RWPE2 (cell line): ENCODE data around the gene ZC3H18.

ENCODE experiments used
- ATAC-seq: fragments of 200-7000 bp; cut with Tn5 transposase; 3 replicates; pipeline ENCODE4 v1.9.1; 2021; ENCODE audit warnings: low read depth
- DNase-seq: peaks from one replicate; pipeline ENCODE4 v3.0.0-alpha.2; 2020; ENCODE audit warnings: low spot score
- H3K27ac ChIP-seq: fragments of 450-650 bp; 2 replicates; pipeline ENCODE4 v1.5.1; 2017; ENCODE audit warnings: mild to moderate bottlenecking; ENCODE audit not compliant: poor library complexity, severe bottlenecking
- H3K27me3 ChIP-seq: fragments of 250-450 bp; sonication (Bioruptor Pico); 2 replicates; pipeline ENCODE4 v1.5.1; 2021; ENCODE audit warnings: mild to moderate bottlenecking, moderate library complexity; ENCODE audit not compliant: insufficient read depth, poor library complexity, severe bottlenecking
- H3K36me3 ChIP-seq: fragments of 250-450 bp; sonication (Bioruptor Pico); 2 replicates; pipeline ENCODE4 v1.5.1; 2020; ENCODE audit warnings: low read depth, mild to moderate bottlenecking, moderate library complexity
- H3K4me1 ChIP-seq: fragments of 250-450 bp; sonication (Bioruptor Pico); 2 replicates; pipeline ENCODE4 v1.5.1; 2021; ENCODE audit warnings: mild to moderate bottlenecking, moderate library complexity; ENCODE audit not compliant: insufficient read depth, poor library complexity, severe bottlenecking
- H3K4me3 ChIP-seq: fragments of 250-450 bp; sonication (Bioruptor Pico); 2 replicates; pipeline ENCODE4 v1.5.1; 2021; ENCODE audit warnings: mild to moderate bottlenecking, moderate library complexity; ENCODE audit not compliant: severe bottlenecking
- H3K9me3 ChIP-seq: fragments of 250-450 bp; sonication (Bioruptor Pico); 2 replicates; pipeline ENCODE4 v1.5.1; 2021; ENCODE audit warnings: mild to moderate bottlenecking, moderate library complexity; ENCODE audit not compliant: severe bottlenecking
- TF ChIP-seq, protein P1 (sequence below): fragments of 450-650 bp; IDR thresholded peaks from one replicate; pipeline ENCODE4 v1.5.1; 2017; ENCODE audit warnings: mild to moderate bottlenecking, moderate library complexity; ENCODE audit not compliant: poor library complexity, severe bottlenecking

Gene ZC3H18

DNA sequence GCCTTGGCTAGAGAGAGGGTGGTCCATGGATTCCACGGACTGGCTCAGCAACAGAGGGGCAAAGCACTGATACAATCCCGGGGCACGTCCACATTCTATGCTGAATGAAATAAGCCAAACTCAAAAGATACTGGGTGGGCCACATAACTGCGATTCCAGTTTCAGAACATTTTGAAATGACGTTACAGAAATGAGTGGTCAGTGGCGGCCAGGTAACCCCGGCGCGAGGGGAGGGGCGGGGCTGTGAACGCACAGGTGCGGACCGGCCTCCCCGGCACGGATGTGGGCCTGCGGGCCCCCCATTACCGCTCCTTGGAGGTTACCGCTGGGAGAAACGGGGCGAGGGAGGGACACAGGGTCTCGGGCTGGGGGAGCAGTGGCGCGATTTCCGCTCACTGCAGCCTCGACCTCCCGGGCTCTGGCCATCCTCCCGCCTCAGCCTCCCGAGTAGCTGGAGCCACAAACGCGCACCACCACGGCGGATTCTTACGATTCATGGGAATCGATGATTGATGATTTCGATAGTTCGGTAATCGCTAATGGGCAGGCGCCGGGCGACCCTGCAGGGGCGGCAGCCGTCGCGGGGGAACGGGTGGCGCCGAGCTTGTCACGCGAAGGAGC, 92.1 kb downstream of the ZC3H18 start:
- H3K4me3 ChIP-seq = peak overlapping the region; percentile 92
- no peaks in the 10 kb centered on the region for H3K9me3 ChIP-seq
- no peaks in the 10 kb centered on the region for H3K27me3 ChIP-seq
- no peak for DNase-seq
- TF ChIP-seq, protein P1, sequence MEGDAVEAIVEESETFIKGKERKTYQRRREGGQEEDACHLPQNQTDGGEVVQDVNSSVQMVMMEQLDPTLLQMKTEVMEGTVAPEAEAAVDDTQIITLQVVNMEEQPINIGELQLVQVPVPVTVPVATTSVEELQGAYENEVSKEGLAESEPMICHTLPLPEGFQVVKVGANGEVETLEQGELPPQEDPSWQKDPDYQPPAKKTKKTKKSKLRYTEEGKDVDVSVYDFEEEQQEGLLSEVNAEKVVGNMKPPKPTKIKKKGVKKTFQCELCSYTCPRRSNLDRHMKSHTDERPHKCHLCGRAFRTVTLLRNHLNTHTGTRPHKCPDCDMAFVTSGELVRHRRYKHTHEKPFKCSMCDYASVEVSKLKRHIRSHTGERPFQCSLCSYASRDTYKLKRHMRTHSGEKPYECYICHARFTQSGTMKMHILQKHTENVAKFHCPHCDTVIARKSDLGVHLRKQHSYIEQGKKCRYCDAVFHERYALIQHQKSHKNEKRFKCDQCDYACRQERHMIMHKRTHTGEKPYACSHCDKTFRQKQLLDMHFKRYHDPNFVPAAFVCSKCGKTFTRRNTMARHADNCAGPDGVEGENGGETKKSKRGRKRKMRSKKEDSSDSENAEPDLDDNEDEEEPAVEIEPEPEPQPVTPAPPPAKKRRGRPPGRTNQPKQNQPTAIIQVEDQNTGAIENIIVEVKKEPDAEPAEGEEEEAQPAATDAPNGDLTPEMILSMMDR = no peak
- peaks cover 7% of the 10 kb centered on the region for H3K4me1 ChIP-seq
- H3K36me3 ChIP-seq = peaks cover 47% of the 10 kb centered on the region
- ATAC-seq = no peak
- peak overlapping the region; percentile 79 for H3K27ac ChIP-seq

- DNase-seq (peak; percentile 98), ATAC-seq (peak; percentile 98)
- Histone ChIP-seq H3K27ac (peak within 1 kb of the TSS; percentile 79), H3K27me3 (no peaks in the 10 kb centered on the region), H3K36me3 (peaks cover 40% of the 10 kb centered on the region), H3K4me3 (peak within 1 kb of the TSS; percentile 92), H3K9me3 (no peaks in the 10 kb centered on the region), H3K4me1 (peaks cover 7% of the 10 kb centered on the region)
- TF ChIP-seq, protein P1 = no peak
Measured at GRCh38 chr16:88662843-88663606, 92.8 kb downstream of the ZC3H18 start, which contains the start of gene MVD. Gene MVD, minus strand, starts transcription at chr16:88663091. Its CDS starts 11 bp downstream, at chr16:88663080.

DNA sequence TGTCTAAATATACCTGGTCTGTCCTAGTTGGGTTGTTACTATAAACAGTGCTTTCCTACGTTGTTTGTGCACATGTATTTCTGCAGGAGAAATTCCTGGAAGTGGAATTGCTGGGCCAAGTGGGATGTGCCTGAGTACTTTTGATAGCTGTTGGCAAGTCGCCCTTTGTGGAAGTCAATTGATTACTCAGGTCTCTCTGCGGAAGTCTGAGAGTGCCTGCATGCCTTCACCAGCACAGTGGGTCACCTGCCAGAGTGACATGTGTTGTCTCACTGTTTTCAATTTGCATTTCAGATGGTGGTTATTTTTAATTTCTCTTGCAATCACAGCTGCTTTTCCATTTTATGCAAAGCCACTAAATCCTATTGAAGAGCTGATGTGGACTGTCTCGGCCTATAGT, 94.9 kb downstream of the ZC3H18 start:
- Histone ChIP-seq H3K4me3 (no peak overlapping the region), H3K27ac (no peak overlapping the region), H3K36me3 (peaks cover 28% of the 10 kb centered on the region), H3K4me1 (peaks cover 7% of the 10 kb centered on the region), H3K27me3 (no peaks in the 10 kb centered on the region), H3K9me3 (no peaks in the 10 kb centered on the region)
- TF ChIP-seq, protein P1 = no peak
- ATAC-seq (no peak), DNase-seq (no peak)

- Histone ChIP-seq H3K27ac (no peak overlapping the region), H3K9me3 (no peaks in the 10 kb centered on the region), H3K4me3 (no peak overlapping the region), H3K27me3 (no peaks in the 10 kb centered on the region), H3K36me3 (peaks cover 25% of the 10 kb centered on the region), H3K4me1 (peaks cover 7% of the 10 kb centered on the region)
- DNase-seq (no peak), ATAC-seq (no peak)
- TF ChIP-seq, protein P1 = no peak
Measured at GRCh38 chr16:88665570-88665969, 95.4 kb downstream of the ZC3H18 start.
